ENCODE measurements around the gene TRDMT1.
"Not testable (repeated sequence)": the region's sequence is repeated elsewhere in the genome, so short reads cannot be mapped to it uniquely, and the experiment has no call there.

Gene TRDMT1

DNA sequence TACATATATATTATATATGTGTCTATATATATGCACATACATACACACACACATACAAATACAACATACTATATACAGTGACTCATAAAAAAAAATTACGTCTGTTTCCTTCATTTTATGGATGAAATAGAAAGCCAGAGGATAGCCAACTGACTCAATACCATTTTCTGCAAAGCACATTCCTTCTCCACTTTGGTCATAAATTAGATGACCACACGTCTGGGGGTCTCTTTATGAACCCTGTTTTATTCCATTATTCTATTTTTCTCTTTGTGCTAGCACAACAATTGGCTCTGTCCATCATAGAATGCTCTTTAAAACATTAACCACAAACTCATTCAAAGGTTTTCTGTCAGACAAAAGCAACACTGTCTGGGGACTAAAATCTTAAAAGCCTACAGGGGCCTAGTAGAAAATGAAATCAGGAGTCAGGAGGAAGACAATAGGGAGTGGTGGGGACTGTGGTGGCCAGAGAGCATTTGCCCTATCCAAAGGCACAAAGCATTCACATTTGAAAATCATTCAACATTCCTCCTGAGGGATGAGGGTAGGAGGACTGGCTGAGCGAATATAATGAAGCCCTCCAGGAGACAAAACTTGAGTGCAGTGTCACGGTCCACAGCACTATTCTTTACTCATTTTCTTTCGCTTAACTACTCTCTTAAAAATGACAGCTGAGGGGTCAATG, 76.1 kb downstream of the TRDMT1 start:
- no peak for DNase-seq

- no peak for DNase-seq
These were observed 77.5 kb downstream of the TRDMT1 start for GRCh38 chr10:17123961-17124360.

- no peak for DNase-seq
These were observed 78.5 kb downstream of the TRDMT1 start for GRCh38 chr10:17122726-17123661.

DNA sequence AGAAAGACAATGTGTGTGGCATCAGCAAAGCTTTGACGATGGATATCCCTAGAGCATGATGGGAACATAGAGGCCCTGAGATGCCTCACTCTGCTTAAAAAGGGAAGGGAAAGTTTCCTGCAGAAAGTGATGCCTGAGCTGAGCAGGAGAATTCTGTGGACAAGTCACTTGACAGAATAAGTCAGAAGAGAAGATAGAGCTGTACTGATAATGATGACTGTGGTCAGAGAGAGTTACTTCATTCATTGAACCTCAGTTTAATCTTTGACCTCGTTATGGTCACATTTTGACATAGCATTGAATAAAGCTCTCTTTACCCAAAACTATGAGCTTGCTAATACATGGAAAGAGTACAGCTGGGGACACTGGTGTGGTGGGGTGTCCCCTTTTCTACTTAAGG, 79.4 kb downstream of the TRDMT1 start:
- DNase-seq = no peak

- no peak for DNase-seq
These were observed 80.8 kb downstream of the TRDMT1 start for GRCh38 chr10:17120694-17121093.

GRCh38 chr10:17119845-17120244, 81.6 kb downstream of the TRDMT1 start:
- DNase-seq = no peak

- no peak for DNase-seq
These were observed 85.3 kb downstream of the TRDMT1 start for GRCh38 chr10:17116193-17116592.

DNA sequence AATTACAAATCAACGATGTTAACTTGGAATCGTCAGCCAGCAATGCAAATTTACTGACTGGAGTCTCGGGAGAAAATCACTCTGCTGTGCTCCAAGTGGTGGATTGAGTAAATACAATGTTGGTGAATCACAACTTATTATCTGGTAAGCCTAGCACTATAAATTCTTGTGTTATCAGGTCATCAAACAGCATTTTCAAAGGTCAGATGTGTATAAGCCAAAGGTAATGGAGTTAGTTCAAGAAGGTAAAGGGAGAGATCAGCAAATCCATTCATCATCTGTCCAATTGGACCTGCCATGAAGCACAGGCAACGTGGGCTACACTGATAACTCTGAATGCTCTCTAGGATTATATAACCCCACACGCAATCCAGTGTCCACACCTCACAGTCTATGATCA, 85.8 kb downstream of the TRDMT1 start:
- DNase-seq = no peak

DNA sequence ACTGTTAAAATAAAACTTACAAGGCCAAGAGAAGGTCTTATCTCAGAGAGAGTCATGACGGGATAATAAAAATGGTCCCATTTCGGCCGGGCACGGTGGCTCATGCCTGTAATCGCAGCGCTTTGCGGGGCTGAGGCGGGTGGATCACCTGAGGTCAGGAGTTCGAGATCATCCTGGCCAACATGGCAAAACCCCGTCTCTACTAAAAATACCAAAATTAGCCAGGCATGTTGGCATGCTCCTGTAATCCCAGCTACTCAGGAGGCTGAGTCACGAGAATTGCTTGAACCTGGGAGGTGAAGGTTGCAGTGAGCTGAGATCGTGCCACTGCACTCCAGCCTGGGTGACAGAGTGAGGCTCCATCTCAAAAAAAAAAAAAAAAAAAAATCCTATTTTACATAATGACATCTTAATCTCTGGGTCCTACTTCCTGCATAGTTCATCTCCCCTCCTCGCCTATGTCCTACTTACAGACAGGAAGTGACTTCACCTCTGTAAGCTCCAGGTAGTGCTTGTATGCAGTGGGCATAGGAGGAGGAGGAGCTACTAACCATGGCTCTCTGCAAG, 86.5 kb downstream of the TRDMT1 start:
- not testable (repeated sequence) for DNase-seq

DNA sequence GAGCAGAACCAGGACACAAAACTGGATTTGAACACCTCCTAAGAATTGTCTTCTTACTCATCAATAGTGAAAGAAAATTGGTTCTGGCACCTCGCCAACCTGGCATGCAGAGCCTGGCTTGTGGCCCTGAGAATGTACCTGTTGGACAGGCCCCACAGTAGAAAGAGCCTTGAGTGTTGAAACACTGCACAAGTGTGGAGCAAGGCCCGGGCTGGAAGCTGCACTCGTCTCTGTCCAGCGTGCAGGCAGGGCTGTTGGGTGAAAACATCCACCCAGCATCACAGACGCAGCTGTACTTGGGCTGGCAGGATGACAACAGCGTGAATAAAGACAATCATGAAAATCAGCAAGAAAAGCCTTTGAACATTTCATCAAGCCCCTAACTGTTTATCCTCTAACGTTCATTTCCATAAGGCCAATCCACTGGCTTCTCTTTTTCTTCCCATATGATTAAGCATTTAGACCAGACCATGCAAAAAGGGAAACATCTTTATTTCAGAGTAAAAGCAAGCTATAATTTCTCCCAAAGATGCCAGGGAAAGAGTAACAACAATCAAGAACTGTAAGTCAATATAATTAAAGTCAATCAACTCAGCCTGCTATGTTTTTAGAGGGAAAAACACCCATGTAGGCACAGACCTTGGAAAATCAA, 87.5 kb downstream of the TRDMT1 start:
- no peak for DNase-seq

GRCh38 chr10:17113346-17113745, 88.1 kb downstream of the TRDMT1 start:
- no peak for DNase-seq

GRCh38 chr10:17112566-17112965, 88.9 kb downstream of the TRDMT1 start:
- DNase-seq = no peak

DNA sequence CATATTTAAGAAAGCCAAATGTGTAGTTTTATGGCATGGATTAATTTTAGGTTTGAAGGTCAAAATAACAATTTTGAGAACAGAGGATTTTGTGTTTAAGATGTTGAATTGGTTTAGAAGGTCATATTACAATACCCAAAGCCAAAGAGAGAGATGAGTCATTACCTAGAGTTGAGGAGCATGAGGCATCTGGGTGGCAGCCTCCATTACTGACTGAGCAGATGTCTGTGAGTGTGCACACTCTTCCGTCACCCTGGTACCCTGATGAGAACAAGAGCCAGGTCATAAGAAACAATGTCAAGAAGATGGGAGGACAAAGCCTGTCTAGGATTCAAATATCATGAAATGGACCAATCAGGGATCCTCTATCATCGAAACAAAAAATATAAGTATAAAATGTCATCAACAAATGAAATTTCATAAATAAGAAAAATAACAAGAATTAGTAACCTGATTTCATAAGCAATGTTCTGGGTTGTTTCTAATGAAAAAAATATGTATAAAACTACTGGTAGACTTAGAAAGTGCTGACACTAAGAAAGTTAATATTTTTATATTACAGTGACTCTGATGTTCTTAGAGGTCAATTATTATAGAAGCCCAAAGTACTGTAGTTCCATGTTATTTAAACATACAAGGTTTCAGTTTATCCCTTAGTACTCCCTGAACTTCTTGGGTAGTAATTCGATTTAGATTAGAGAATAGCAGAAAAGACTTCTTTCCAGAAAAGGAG, 91.8 kb downstream of the TRDMT1 start:
- DNase-seq = no peak

DNA sequence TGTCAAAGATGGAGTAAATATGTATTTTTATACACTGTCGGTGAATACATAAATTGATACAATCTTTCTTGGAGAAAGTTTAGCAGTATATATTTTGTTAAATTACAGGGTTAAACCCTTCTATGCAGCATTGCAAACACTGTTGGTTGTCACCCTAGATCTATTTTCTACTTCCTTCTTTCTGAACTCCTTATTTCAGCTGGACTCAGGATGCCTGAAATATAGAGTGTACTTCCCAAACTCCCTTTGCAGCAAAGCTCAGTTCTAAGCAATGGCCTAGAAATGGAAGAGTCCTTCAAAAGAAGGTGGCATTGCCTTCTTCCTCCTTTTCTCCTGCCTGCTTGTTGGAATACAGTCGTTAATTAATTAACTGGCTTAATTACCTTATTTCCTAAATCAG, 92.4 kb downstream of the TRDMT1 start:
- DNase-seq = no peak

- DNase-seq = no peak
These were observed 94.5 kb downstream of the TRDMT1 start for GRCh38 chr10:17106991-17107390.

DNA sequence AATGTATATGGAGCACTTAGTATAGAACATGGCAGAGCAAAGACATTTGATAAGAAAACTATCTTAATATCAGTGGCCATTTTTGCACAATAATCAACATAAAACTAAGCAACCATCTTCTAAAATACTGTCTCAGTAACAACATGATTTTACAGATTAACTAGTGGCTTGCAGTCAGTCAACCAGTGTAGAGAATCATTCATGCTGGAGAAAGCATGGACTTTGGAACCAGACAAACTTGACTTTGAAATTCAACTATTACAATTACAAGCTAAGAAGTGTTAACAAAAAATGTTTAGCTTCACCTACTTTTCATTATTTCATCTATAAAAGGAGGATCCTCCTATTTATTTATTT, 99.6 kb downstream of the TRDMT1 start:
- no peak for DNase-seq

GRCh38 chr10:17101257-17101909, 100.1 kb downstream of the TRDMT1 start:
- DNase-seq = no peak

DNA sequence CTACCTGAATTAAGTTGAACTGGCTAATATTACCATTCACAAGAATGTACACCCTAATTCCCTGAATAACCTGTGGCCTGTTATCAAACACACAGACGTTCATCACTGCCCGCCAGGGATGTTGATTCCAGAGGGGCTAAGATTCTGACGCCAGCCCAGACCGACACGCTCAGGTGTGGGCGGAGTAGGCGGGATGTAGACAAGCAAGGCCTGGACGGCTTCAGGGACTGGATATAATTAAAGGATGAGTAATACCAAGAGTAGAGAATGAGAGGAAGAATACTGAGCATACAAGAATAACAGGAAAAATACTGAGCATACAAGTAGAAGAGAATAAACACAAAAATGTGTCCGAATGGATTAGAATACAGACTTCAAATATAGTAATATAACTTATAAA, 100.9 kb downstream of the TRDMT1 start:
- DNase-seq = no peak

DNA sequence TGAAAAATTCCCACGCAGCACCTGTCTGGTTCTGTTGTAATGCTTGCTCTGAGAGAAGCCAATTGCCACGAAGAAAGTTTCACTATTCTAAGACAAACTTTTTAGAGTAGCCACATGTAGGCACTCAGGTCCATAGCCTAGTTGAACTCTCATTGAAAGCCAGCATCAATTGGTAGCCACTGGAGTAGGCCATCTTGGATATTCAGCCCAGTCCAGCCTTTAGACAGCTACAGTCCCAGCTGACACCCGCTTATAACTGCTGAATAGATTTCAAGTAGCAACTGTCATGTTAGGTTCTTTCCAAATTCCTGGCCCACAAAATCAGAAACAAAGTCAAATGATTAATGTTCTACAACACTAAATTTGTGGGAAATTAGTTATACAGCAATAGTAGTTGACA, 103.5 kb downstream of the TRDMT1 start:
- DNase-seq = no peak

Data from stimulated activated CD8-positive, alpha-beta memory T cell treated with anti-CD3 and anti-CD28 coated beads, Interleukin-4, amount 100 ng/mL, for 48 hours (primary cell).